Heart left ventricle (tissue), 13 donors: ENCODE results near the gene CHKA.

Source experiments
- CTCF ChIP-seq, 12 donors: fragments of 200-600 bp; sonication (generic) in 4 of 12; IDR thresholded peaks; one replicate each; pipeline versions ENCODE4 v1.5.0 to v1.8.0; 2018 to 2022; ENCODE audit warnings: antibody characterized with exemption in 12 of 12, mild to moderate bottlenecking in 5 of 12
- POLR2A ChIP-seq, 2 donors: fragments of 450-650 bp; IDR thresholded peaks; one replicate each; pipeline ENCODE4 v1.6.1; 2017; ENCODE audit warnings: antibody characterized with exemption in 2 of 2, mild to moderate bottlenecking in 2 of 2, moderate library complexity in 2 of 2
- donor health status: ischemic (EF 13 %, LVEDD 7.1; RV severe dilation, severe dysfunction).
- donor health status: DM: no; HTN: yes; CAD: no.
- donor health status: DM: no; HTN: no; CAD: no.
- donor health status: ischemic (EF 25% LVEDD 6.9; RV normal size, moderate dysfunction).
- donor health status: ischemic (EF 25% LVEDD 5.7; RV mildly dilated, moderate dysfunction).
- donor health status: ischemic (EF 35%, LVEDD 5.7; RV mildly dilated, moderate dysfunction).
- donor health status: nonischemic (EF 11% LVEDD 7.7; RV severe dilation, severe dysfunction).
- donor health status: DM: yes; HTN: yes; CAD: no.
- donor health status: PGD.
- donor health status: ischemic (EF 29% LVEDD 5.4; RV normal size, mild dysfunction).
- donor health status: nonischemic (EF 23%, LVEDD 6.1; RV moderate dilation, normal function).

- TF ChIP-seq CTCF (IDR thresholded peaks at IDR 0.05) (no peak), POLR2A (IDR thresholded peaks at IDR 0.05) (no peak)
Observed at GRCh38 chr11:68093565-68093964, 27.6 kb downstream of the CHKA start.
